Uterus (tissue), 2 donors: Measurements from ENCODE around the gene CD226.

ENCODE experiments used
- POLR2A ChIP-seq, 2 donors: fragments of 450-650 bp; IDR thresholded peaks; one replicate each; pipeline ENCODE4 v1.6.1; 2016; ENCODE audit warnings: antibody characterized with exemption in 2 of 2, mild to moderate bottlenecking in 1 of 2, moderate library complexity in 1 of 2
- TF ChIP-seq, protein P1 (sequence below), 4 experiments: fragments of 200-600 bp in 2 of 4; fragments of 450-650 bp in 2 of 4; sonication (generic) in 2 of 4; IDR thresholded peaks; one replicate each; pipeline ENCODE4 v1.5.1; 2016 to 2019; ENCODE audit warnings: antibody characterized with exemption in 4 of 4, mild to moderate bottlenecking in 2 of 4, moderate library complexity in 1 of 4

DNA sequence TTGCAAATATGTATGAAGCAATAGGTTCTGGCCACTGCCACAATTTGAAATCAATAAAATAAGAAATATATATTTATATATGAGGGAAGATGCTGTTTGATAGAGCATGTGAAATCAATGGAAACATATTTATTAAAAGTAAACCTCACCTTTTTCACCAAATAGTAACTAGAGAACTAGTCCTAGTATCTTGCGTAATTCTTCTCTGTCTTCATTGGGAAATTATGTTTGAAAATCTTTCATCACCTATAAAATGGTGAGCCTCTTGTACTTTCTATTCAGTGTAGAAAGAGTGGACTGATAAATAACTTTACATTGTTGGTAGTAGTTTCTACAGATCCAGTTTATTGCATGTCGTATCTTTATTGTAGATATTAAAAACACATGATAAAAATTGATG lies 103.0 kb downstream of the CD226 start:
- no peak for TF ChIP-seq POLR2A (IDR thresholded peaks at IDR 0.05)
- TF ChIP-seq, protein P1, sequence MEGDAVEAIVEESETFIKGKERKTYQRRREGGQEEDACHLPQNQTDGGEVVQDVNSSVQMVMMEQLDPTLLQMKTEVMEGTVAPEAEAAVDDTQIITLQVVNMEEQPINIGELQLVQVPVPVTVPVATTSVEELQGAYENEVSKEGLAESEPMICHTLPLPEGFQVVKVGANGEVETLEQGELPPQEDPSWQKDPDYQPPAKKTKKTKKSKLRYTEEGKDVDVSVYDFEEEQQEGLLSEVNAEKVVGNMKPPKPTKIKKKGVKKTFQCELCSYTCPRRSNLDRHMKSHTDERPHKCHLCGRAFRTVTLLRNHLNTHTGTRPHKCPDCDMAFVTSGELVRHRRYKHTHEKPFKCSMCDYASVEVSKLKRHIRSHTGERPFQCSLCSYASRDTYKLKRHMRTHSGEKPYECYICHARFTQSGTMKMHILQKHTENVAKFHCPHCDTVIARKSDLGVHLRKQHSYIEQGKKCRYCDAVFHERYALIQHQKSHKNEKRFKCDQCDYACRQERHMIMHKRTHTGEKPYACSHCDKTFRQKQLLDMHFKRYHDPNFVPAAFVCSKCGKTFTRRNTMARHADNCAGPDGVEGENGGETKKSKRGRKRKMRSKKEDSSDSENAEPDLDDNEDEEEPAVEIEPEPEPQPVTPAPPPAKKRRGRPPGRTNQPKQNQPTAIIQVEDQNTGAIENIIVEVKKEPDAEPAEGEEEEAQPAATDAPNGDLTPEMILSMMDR (IDR thresholded peaks at IDR 0.05): no peak
